ENCODE data around the gene BTN1A1.

DNA sequence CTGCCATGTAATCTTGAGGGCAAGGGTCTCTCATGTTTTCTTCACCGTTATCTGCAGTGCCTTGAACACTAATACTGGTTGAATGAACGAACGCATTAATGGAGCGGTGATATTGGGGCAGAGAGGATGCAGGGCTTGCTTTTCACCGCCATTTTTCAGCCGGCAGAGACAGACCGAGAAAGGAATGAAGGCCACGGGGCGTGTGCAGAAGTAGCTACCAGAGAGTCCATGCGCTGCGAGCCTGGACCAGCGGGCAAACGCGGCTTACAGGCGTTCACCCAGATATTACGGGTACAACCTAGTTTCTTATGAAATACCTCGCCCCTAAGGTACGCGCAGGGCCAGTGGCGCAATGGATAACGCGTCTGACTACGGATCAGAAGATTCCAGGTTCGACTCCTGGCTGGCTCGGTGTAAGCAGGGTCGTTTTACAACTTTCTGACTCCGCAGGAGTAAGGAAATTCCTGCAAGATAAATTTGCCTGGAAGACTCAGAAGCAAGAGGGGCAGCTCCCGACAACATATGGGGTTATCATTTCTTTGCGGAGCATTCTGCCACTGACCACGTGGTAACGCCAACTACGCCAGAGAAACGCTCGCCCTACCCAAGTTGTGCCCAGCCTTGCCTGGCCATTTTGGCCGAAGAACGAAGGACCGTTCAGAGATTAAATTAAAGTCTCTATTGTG lies 37.2 kb downstream of the BTN1A1 start:
- TF ChIP-seq SOX15 (CRISPR knock-in tag; IDR thresholded peaks at IDR 0.05) (no peak), TEAD4 (CRISPR knock-in tag; IDR thresholded peaks at IDR 0.05) (no peak), ZNF121 (CRISPR knock-in tag; IDR thresholded peaks at IDR 0.05) (no peak)
- TF ChIP-seq, protein P1, sequence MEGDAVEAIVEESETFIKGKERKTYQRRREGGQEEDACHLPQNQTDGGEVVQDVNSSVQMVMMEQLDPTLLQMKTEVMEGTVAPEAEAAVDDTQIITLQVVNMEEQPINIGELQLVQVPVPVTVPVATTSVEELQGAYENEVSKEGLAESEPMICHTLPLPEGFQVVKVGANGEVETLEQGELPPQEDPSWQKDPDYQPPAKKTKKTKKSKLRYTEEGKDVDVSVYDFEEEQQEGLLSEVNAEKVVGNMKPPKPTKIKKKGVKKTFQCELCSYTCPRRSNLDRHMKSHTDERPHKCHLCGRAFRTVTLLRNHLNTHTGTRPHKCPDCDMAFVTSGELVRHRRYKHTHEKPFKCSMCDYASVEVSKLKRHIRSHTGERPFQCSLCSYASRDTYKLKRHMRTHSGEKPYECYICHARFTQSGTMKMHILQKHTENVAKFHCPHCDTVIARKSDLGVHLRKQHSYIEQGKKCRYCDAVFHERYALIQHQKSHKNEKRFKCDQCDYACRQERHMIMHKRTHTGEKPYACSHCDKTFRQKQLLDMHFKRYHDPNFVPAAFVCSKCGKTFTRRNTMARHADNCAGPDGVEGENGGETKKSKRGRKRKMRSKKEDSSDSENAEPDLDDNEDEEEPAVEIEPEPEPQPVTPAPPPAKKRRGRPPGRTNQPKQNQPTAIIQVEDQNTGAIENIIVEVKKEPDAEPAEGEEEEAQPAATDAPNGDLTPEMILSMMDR (IDR thresholded peaks at IDR 0.05) = no peak
- TF ChIP-seq, protein P2, sequence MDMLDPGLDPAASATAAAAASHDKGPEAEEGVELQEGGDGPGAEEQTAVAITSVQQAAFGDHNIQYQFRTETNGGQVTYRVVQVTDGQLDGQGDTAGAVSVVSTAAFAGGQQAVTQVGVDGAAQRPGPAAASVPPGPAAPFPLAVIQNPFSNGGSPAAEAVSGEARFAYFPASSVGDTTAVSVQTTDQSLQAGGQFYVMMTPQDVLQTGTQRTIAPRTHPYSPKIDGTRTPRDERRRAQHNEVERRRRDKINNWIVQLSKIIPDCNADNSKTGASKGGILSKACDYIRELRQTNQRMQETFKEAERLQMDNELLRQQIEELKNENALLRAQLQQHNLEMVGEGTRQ (CRISPR knock-in tag; IDR thresholded peaks at IDR 0.05) = peak; percentile 82
- TF ChIP-seq, protein P3, sequence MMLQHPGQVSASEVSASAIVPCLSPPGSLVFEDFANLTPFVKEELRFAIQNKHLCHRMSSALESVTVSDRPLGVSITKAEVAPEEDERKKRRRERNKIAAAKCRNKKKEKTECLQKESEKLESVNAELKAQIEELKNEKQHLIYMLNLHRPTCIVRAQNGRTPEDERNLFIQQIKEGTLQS (CRISPR knock-in tag; conservative IDR thresholded peaks at IDR 0.05) = no peak
- TF ChIP-seq, protein P4, sequence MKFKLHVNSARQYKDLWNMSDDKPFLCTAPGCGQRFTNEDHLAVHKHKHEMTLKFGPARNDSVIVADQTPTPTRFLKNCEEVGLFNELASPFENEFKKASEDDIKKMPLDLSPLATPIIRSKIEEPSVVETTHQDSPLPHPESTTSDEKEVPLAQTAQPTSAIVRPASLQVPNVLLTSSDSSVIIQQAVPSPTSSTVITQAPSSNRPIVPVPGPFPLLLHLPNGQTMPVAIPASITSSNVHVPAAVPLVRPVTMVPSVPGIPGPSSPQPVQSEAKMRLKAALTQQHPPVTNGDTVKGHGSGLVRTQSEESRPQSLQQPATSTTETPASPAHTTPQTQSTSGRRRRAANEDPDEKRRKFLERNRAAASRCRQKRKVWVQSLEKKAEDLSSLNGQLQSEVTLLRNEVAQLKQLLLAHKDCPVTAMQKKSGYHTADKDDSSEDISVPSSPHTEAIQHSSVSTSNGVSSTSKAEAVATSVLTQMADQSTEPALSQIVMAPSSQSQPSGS (CRISPR knock-in tag; IDR thresholded peaks at IDR 0.05; ENCODE audit: borderline replicate concordance, low read depth) = no peak

Data from WTC11 (cell line).